Measurements from ENCODE around the gene DLX3.

DNA sequence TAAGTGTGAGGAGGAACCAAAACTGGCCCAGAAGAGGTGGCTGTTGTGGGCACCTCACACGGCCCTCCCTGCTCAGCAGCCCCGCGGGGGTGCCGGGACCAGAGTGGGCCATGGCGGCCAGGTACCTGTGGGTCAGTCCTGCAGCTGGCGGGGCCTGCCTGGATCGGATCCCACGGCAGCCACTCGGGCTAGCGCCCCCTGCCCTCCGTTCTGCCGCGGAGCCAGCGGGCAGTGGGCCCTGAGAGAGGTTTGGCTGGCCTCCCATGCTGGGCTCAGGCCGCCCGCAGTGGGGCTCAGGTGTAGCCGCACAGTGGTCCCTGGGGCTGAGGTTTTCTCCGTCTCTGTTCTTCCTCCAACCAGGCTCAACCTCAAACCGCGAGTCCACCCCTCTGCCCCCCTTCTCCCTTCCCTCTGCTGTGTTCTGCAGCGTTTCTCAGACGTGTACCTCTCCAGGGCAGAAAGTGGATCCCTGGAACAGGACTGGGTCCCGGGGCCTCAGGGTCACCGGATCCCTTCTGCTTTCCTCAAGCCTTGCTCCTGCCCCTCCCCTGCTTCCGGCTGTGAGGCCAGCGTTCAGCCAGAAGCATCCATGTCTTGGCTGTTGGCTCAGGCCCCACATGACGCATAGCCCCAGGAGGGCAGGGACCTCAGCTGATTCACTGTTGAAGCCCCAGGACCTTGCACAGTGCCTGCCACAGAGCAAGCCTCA lies 32.3 kb upstream of the DLX3 start:
- no peak for TF ChIP-seq ZFX (IDR thresholded peaks at IDR 0.05; ENCODE audit: borderline replicate concordance)
- TF ChIP-seq, protein P1, sequence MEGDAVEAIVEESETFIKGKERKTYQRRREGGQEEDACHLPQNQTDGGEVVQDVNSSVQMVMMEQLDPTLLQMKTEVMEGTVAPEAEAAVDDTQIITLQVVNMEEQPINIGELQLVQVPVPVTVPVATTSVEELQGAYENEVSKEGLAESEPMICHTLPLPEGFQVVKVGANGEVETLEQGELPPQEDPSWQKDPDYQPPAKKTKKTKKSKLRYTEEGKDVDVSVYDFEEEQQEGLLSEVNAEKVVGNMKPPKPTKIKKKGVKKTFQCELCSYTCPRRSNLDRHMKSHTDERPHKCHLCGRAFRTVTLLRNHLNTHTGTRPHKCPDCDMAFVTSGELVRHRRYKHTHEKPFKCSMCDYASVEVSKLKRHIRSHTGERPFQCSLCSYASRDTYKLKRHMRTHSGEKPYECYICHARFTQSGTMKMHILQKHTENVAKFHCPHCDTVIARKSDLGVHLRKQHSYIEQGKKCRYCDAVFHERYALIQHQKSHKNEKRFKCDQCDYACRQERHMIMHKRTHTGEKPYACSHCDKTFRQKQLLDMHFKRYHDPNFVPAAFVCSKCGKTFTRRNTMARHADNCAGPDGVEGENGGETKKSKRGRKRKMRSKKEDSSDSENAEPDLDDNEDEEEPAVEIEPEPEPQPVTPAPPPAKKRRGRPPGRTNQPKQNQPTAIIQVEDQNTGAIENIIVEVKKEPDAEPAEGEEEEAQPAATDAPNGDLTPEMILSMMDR (IDR thresholded peaks at IDR 0.05) = peak; percentile 79

All from 22Rv1 (cell line).